GM21825 (cell line): ENCODE measurements around the gene EIF3J.
A peak's percentile ranks its signal among the peaks of the same experiment; 100 is the strongest.
"Not testable (repeated sequence)": the region's sequence is repeated elsewhere in the genome, so short reads cannot be mapped to it uniquely, and the experiment has no call there.

Experiments used
- ATAC-seq: cut with Tn5 transposase; IDR thresholded peaks from one replicate; pipeline ENCODE4 v1.9.1; 2021; ENCODE audit warnings: mild to moderate bottlenecking, moderate library complexity; ENCODE audit not compliant: unreplicated experiment

The EIF3J gene

DNA sequence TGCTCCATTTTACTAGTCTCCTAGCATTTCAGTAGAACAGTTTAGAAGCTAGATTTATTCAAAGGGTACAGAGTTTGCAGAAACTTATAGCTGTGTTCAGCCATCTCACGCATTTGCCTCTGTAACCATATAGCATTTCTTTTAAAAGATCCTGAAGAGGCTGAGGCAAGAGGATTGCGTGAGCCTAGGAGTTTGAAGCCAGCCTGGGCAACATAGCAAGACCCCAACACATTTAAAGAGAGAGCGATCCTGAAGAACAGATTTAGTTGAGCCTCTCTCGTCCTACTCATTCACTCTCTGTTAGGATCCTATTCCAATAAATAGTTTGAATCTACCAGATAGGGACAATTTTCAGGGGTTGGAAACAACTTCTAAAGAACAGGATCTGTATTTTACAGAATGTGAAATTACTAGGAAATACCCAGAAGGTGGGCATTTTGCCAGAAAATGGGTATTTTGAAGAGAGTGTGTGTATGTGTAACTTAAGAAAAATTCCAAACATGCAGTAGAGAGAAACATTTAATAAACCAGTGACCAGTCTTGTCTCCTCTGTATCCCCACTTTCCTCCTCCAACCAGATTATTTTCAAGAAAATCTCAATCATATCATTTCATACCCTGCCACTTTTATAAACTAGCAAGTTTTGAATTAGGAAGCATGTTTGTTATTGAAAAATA lies 4.5 kb downstream of the EIF3J start:
- no peak for ATAC-seq

DNA sequence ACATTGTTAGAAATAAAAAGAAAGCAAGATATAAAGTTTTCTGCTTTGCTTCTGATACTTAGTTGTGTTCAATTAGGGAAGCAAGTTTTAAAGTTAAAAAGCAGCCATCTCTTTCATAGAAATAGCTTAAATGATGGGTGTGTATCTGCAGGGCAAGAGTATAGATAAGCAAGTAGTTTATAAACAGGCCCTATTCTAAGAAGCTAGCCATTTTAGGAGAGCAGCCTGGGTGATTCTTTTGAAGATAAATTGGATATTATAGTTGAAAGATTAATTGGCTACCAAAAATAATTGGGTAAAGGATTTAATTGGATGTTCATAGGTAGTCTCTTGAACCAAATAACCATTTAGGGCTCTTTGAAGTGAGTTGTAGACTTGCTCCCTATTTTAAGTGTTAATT lies 5.6 kb downstream of the EIF3J start:
- no peak for ATAC-seq

DNA sequence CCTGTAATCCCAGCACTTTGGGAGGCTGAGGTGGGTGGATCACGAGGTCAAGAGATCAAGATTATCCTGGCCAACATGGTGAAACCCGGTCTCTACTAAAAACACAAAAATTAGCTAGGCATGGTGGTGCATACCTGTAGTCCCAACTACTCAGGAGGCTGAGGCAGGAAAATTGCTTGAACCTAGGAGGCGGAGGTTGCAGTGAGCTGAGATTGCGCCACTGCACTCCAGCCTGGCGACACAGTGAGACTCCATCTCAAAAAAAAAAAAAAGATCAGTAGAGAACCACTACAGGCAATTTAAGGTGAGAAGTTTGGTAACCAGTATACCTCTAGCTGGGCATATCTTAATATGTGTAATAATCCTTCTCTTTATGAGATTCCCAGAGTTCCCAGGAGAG lies 7.8 kb downstream of the EIF3J start:
- ATAC-seq = not testable (repeated sequence)

DNA sequence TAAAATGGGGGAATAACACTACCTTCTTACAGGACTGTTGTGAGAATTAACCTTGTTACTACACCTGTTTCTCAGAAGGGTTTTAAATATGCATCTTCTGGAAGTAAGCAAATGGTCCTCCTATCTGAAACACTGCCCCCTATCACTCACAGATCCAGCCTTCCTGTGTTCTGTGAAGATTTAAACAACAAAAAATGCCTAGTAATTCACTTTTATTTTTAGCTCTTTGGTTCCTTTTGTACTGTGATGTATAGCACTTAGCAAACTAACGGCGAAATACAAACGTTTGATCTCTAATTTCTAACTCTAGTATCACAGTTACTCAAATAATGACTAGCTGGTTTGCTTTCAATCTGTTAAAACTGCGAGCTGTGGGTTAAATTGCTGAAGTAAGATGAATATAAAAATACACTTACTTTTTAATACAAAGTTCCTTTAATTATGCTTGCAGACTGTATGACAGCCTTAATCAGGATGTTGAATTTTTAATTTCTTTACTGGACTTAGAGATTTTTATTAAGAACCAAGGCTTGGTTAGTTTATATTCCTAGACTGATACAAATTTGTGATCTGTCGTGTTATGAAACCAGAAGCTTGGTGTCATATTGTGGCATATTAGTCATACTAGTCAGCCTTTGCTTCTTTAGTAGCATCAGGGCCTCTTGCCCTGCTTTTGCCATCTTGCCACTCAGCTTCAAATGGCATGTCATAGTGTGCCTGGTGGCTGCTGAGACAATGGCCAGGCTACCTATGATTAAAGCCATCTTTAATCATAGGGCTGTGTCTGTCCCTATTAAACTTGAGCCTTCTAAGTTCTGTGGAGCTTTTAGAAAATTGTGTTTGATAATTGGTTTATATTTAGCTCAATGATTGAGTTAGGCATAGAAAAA lies 9.2 kb downstream of the EIF3J start:
- peak; percentile 56 for ATAC-seq

DNA sequence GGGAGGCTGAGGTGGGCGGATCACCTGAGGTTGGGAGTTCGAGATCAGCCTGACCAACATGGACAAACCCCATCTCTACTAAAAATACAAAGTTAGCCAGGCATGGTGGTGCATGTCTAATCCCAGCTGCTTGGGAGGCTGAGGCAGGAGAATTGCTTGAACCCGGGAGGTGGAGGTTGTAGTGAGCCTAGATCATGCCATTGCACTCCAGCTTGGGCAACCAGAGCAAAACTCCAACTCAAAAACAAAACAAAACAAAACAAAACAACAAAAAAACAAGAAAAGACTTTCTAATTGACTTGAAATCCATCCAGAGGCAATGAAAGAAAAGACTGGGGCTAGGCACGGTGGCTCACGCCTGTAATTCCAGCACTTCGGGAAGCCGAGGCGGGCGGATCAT lies 12.2 kb downstream of the EIF3J start:
- ATAC-seq = not testable (repeated sequence)

DNA sequence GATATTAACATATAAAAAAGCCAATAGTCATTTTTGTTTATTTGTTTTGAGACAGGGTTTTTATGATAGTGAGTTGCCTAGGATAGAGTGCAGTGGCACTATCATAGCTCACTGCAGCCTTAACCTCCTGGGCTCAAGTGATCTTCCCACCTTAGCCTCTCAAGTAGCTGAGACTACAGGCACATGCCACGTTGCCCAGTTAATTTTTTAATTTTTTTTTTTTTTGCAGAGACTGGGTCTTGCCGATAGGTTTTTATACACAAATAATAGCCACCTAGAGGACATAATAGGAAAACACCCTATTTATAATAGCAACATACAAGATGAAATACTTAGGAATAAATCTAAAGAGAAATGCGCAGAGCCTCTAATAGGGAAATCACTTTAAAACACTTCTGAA lies 13.3 kb downstream of the EIF3J start:
- no peak for ATAC-seq

DNA sequence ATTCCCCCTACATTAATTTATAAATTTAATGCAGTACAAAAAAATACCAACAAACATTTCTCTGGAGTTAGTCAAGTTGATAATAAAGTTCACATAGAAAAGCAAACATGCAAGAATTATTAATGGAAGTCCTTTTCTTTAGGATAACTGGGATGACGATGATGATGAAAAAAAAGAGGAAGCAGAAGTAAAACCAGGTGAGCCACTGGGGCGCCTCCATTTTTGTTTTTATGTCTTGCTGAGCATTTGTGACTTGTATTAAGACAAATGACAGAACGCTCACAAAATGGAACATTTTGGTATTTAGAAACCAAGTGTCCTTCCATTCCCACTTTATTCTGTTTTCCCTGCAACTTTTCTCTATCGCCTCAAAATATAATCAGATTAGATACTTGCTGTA lies 13.8 kb downstream of the EIF3J start:
- ATAC-seq = no peak

DNA sequence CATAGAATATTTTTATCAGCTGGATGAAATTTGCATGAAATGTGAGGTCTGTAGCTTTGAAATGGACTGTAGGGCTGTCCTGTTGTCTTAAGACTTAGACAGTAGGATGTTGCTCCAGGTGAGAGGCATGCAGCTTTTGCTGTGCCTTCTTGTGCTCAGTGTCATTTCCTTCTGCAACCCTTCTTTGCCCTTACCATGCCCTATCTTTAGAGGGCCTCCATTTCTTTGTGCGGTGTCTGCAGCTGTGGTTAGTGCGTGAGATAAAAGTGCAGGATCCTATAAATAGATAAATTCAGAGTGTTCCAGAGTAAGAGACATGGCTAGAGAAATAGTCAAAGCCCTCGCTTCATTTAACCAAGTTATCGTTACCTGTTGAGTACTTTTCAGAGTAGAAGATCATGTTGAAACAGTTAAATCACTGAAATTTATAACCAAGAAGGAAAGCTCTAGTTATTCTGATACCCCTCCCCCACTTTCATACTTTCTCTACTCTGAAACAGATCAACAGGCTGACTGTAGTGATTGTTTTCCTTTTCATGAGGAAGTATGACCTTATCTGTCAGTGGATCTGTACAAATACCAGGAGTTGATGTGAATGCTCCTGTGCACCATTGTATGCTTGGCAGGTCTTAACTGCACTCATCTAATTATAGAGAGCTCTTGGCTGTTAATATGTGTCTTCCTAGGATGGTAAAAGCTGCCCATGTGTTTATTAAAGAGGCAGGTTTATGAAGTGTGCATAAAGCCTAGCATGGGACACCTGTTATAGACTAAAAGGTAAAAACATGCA lies 18.2 kb downstream of the EIF3J start:
- ATAC-seq = no peak

DNA sequence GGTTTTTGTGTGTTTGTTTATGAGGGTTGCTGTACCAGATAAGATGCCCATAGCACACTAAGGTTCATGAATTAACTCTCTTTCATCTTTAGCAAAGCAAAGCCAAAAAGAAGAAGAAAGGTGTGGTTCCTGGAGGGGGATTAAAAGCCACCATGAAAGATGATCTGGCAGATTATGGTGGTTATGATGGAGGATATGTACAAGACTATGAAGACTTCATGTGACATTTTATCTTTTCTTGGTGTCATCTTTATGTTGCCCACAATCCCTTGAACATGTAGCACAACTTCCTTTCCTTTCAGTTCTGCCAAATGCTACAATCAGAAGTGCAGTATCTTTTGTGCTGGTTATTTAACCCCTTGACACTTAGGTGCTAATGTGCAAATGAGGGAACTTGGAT lies 24.0 kb downstream of the EIF3J start:
- ATAC-seq = not testable (repeated sequence)

DNA sequence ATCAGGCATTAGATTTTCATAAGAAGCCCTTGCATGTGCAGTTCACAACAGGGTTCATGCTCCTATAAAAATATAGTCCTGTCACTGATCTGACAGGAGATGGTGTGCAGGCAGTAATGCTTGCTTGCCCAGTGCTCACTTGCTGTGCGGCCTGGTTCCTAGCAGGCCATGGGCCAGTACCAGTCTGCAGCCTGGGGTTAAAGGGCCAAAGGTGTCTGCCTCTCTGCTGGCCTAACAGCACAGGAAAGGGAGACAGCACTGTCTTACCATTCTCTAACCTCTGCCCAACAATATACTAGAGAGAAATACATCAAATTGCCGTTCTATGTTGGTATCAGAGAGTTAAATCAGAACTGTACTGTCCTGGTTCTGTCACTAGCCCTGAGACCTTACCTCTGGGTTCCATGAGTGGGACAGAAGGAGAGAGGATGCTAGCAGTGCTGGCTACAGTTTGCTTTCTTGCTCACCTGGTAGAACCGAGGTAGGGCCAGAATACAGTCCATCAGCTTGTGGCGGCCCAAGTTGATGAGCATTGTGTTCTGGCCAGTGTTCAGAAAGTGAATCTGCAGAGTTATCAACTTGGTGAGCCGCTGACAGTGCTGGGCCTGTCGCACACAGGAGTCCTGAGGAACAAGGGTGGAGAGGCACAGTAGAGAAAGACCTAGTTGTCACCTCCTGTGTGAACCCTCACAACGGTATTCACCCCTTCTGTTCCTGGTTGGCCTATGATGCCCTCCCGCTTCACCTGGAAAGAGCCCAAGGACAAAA lies 28.6 kb downstream of the EIF3J start:
- no peak for ATAC-seq

DNA sequence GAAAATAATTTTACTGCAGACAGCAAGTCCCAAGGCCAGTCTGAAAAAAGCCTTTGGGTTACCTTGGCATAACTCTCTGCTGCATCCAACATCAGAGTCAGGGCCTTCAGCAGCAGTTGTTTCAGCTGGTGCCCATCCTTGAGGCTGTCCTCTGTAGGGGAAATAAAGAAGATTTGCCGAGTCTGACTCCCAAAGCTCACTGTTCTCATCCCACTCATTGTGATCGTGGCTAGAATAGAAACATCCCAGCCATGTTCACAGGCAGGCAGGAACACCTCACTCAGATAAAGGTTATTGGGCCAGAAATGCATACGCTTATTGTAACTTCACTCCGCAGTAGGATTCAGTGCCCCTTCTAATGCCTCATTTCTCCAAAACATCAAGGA lies 29.2 kb downstream of the EIF3J start:
- ATAC-seq = no peak

DNA sequence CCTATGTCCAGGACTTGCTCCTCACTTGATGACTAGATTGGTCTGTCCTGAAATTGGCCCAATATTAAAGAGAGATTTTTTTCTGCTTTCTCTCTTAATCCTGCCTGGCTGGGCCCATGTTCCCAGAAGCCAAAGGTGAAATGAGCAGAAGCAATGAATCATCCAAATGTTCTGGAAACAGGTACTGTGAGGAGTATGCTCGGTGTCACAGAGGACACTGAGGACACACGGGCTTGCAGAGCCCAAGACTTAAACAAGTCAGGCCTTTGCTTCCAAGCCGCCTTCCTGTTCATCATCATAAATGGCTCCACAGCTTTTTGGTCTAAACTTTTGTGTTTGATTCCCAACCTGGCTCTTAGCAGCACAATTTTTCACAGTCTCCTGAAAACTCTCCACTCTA lies 31.4 kb downstream of the EIF3J start:
- ATAC-seq = no peak

DNA sequence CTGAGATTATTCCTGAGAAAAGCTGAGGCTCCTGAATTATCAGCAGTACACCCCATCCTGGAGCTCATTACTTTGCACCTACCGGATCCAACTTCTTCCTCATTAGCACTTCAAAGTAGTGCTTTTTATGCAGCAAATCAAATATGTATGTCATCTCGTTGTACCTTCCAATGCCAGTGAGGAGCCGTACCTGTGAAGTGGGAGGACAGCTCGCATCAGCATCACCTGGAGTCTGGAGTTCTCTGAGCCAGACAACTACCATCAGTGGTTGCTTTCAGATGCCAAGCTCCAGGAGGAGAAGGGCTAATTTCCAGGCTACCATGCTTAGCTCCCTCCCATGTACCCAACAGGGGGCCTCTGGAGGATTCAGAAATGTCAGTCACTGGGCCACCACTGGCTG lies 32.4 kb downstream of the EIF3J start:
- no peak for ATAC-seq

DNA sequence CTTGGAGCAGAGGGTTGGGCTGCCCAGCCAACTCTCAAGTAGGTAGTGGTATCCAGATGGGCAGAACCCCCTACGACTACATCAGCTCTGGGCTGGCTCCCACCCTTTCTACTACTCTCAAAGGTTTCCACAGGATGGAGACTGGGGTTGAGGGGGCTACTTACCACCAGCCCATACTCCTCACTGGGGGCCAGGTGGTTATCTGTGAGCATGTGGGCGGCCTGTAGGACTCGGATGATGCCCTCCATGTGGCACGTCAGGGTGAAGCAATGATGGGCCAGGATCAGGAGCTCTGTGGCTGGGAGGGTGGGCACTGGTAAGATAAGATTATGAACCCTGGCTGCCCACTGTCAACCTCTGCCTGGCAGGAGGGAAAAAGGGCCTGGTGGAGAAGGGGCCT lies 33.4 kb downstream of the EIF3J start:
- no peak for ATAC-seq

DNA sequence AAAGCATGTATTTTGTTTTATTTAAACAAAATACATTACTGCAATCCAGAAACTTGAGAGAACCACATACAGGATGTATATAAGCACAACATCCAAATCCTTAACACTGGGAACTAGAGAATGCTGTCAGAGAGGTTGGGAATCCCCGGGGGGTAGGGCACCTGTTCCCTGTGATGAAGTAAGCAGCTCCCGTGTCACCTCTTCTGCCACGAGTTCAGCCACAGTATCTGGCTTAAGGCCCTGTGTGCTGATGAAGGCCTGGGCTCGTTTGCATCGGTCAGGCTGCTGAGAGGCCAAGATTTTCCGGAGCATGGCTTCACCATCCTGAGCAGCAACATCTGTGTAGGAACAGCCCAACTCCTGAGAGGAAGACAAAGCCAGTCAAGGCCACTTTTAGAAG lies 36.4 kb downstream of the EIF3J start:
- no peak for ATAC-seq

DNA sequence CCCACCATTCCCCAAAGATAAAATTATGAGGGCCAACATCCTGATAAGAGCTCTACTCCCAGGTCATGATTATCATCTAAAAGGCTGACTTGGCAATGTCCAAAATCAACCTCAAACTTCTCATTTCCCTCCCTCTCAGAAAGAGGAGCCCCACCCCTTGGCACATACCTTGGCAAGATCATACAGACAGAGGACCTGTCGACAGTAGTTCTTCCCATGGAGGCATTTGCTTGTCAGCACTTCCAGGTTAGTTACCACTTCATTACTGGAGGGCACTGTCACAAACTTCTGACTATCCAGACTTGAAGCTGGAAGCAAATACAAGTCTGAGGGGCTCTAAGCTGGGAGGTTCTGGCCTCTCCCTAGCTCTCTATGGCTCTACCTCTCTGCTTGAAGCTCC lies 37.8 kb downstream of the EIF3J start:
- ATAC-seq = no peak

DNA sequence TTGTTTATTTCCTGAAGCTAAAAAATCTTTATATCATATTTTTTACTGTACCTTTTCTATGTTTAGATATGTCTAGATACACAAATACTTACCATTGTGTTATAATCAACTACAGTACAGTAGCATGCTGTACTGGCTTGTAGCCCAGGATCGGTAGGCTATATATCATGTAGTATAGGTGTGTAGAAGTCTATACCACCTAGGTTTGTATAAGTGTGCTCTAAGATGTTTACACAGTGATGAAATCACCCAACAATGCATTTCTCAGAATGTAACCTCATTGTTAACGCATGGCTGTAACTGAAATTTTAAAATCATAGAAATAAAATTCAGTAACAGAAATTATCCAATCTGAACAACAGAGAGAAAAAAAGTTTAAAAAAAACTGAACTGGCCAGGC lies 43.2 kb downstream of the EIF3J start:
- no peak for ATAC-seq

DNA sequence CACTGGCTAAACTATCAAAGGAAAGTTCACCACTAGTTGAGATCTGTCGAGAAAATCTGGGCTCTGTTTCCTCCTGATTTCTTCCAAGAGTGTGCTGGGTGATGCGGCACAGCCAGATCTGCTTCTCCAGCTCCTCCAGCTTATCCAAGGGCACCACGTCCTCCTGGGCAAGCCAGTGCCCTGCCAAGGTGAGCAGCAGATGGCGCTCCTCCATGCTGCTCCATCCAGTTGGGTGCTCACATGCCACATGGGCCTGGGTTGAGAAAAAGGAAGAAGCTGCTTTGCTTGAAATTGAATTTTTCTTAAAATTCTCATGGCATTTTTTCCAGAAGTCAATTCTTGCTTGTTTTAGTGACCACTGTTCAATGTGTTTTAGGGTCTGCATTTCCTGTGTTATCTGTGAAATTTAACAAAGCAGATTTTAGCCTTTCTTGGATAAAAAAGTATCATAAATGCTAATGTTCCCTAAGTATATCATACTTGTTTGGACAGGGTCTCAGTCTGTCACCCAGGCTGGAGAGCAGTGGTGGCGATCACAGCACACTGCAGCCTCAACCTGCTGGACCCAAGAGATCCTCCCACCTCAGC lies 47.3 kb downstream of the EIF3J start:
- ATAC-seq = no peak

DNA sequence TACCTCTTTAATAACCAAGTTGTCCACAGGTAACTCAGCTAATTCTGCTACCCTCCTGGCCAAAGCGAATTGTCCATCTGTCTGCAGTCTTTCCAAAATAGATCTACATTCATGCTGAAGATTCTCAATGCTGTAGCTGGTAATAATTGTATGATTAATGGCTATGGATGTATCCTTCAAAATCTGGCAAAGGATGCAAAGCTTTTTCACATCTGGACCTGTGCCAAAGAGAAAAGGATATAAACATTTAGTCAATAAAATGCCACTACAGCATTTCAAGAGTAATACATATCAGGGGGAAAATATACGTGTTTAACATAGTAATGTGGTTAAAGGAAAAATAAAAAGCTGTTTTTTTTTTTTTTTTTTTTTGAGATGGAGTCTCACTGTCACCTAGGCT lies 48.7 kb downstream of the EIF3J start:
- no peak for ATAC-seq

DNA sequence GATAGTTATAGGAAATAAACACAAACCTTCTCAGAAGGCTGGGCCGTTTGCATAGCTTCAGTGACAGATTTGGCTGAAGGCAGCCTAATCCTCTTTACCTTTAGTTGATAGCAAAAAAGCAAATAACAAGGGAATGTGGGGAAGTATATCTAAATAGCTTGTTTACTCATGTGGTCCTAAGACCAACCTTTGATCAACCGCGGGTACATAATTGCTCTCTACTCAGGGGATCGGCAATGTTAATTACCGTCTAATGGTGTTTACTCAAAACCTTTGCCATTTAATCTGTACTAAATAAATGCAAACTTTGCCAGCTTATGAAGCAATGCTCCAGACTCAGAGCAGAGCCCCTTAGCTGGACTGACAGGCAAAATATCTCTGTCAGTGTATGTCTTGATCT lies 51.6 kb downstream of the EIF3J start:
- ATAC-seq = no peak

DNA sequence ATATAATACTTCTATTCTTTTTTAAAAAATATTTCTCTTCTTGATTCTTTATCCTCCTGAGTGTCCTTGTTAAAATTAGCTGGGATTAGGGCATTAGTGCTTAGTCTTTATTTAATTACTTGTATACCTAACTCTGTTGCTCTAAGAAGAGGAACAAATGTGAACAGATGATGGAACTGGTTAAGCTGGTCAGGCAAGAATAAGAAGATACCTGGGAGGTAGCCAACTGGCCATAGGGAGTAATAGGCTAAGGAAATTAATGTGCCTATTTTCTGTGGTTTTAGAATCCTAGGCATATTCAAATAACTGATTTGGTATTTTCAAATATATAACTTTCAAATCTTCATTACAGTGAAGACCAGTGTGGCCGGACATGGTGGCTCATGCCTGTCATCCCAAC lies 54.4 kb downstream of the EIF3J start:
- no peak for ATAC-seq
